Eye (tissue), 1 donor: ENCODE results near the gene DACT1.
"Not testable (repeated sequence)": the region's sequence is repeated elsewhere in the genome, so short reads cannot be mapped to it uniquely, and the experiment has no call there.

Experiments
- DNase-seq: peaks from one replicate; pipeline ENCODE4 v3.0.0-alpha.2; 2015

Gene DACT1, protein sequence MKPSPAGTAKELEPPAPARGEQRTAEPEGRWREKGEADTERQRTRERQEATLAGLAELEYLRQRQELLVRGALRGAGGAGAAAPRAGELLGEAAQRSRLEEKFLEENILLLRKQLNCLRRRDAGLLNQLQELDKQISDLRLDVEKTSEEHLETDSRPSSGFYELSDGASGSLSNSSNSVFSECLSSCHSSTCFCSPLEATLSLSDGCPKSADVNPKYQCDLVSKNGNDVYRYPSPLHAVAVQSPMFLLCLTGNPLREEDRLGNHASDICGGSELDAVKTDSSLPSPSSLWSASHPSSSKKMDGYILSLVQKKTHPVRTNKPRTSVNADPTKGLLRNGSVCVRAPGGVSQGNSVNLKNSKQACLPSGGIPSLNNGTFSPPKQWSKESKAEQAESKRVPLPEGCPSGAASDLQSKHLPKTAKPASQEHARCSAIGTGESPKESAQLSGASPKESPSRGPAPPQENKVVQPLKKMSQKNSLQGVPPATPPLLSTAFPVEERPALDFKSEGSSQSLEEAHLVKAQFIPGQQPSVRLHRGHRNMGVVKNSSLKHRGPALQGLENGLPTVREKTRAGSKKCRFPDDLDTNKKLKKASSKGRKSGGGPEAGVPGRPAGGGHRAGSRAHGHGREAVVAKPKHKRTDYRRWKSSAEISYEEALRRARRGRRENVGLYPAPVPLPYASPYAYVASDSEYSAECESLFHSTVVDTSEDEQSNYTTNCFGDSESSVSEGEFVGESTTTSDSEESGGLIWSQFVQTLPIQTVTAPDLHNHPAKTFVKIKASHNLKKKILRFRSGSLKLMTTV

DNA sequence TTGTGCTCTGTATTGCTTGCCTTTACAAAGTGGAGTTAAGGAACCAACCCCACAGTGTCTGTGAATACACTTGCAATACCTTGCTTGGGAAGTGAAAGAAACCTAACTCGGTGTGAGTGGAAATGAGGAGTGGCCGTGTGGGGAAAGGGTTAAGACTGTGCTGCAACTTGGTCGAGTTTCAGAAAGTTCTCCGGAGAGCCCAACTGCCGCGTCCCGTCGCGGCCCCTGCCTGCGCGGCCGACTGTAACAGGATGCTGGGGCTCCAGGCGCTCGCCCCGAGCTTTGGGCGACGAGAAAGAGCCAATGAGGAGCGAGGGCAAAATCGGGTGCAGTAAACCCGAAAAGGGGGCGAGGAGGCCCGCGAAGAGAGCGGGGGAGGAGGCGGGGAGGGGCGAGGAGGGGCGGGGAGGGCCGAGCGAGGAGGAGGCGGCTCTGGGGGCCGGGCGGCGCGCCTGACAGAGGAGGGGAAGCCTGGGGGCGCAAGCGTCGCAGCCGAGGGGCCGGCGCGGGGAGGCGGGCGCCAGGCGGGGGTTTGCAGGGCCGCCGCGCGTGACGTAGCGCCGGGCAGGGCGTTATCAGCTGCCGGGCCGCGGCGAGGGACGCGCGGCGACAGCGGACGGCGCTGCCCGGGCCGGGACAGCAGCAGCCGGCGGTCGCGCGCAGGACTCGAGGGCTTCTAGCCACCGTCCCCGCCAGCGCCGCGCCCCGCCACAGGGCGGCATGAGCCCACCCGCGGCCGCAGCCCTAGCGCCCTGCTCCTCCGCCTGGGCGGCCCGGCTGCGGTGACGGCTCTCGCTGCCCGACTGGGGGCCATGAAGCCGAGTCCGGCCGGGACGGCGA, at the start of gene DACT1:
Gene DACT1 (plus strand): TSS at position 572 of the 840 bp plus-strand sequence. CDS start 241 bp downstream, at position 813.
- DNase-seq = peak; percentile 86

DNA sequence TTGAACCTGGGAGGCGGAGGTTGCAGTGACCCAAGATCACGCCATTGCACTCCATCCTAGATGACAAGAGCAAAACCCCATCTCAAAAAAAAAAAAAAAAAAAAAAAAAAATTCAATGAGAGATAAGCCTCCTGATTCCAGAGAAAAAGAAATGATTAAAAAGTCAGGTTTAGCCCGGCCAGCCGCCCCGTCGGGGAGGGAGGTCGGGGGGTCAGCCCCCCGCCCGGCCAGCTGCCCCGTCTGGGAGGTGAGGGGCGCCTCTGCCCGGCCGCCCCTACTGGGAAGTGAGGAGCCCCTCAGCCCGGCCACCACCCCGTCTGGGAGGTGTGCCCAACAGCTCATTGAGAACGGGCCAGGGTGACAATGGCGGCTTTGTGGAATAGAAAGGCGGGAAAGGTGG, 49.4 kb upstream of the DACT1 start:
- not testable (repeated sequence) for DNase-seq

DNA sequence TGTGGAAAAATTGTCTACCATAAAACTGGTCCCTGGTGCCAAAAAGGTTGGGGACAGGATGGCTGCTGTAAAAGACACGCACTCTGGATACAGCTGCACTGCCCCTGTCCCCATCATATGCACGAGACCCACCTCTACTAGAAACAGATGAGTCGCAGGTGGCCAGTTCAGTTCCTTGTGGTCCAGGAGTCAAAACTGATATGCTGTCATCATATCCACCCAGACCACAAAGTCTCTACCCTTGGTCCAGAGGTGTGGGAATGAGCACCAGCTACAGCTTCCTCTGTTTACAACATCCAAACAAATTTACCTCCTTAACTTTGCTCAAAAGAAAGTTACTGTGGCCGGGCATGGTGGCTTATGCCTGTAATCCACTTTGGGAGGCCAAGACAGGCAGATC, 43.8 kb upstream of the DACT1 start:
- no peak for DNase-seq

DNA sequence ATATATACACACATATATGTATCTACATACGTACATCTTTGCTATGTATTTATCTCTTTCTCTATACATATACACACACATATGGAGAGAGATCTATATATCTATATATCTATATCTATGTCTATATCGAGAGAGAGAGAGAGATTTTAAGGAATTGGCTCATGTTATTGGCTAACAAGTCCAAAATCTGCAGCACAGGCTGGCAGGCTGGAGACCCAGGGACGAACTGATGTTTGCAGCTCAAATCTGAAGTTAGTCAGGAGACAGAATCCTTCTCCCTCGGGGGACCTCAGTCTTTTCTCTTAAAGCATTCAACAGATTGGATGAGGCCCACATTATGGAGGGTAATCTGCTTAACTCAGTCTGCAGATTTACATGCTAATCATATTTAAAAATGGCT, 40.7 kb upstream of the DACT1 start:
- DNase-seq = no peak

DNA sequence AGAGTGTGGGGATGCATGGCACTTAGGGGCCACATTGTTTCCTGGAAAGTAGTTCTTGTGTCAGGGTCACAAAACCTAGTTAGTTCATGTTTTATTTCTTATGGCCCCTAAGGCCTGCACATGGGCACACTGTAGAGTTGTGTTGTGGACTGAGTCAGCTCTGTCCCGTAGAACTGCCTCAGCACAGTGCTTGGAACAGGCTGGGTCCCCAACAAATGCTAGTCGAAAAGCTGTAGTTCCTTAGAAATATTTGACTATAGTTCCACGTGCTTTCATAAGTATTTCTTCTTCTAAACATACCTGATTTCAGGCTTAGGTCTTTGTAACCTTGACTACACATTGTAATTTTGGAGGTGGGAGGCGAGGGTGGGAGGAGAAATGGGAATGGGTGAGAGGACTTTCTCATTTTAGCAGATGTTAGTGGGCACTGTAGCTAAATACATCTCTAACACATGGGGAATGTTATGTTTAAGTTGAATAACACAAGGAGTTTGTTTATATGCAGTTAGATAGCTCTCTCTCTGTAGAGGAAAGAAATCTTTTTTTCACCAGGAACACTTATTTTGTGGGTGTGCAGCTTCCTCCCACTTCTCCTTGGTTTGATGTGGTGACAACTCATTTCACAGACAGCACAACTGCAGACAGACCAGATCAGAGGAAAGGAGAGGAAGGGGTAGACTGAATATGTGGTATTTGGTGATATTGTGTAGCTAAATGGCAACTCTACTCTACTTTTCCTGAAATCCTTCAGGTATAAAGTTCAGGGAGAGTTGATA, 39.5 kb upstream of the DACT1 start:
- no peak for DNase-seq

DNA sequence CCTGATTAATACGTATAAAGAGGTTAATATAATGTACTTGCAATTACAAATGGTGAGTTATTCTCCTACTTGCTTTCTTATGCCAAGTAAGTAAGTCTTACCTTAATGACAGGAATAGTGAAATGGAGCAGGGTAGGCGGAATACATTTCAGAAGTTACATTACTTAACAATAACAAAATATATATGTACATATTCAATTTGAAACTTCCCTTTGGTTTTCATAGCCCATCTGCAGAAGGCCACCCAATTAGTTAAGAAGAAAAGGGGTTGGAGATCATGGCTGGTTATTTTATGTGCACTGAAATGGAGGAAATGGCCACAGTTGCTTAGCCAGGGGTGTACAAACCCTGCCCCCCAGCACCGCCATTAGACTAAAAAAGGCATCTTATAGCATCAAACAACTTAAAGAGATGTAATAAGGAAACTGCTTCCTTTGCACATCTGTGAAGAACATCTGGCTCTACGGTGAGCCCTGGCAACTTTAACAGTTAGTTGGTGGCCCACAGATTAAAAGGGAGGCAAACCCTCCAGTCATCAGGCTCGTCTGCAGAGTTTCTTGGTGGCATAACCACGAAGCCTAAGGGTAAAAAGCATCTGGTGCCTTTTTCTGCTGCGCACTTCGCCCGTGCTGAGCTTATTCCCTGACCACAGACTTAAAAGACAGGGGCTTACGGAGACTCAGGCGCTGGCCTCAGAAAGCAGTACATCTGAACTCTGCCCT, 38.8 kb upstream of the DACT1 start:
- DNase-seq = no peak

DNA sequence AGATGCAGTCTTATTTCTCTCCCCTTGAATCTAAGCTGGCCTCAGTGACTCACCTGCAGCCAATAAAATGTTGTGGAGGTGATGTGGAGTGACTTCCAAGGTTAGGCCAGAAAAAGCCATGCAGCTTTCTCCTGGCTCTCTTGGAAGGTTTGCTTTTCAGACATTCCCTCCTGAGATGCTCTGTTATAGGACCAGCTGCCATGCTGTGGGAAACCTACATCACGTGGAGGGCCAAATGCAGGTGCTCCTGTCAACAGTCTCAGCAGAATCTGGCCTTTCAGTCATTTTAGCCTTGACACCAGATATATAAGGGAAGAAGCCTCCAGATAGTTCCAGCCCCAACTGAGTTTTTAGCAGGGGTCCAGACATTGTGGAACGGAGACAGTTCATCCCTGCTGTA, 38.1 kb upstream of the DACT1 start:
- no peak for DNase-seq

DNA sequence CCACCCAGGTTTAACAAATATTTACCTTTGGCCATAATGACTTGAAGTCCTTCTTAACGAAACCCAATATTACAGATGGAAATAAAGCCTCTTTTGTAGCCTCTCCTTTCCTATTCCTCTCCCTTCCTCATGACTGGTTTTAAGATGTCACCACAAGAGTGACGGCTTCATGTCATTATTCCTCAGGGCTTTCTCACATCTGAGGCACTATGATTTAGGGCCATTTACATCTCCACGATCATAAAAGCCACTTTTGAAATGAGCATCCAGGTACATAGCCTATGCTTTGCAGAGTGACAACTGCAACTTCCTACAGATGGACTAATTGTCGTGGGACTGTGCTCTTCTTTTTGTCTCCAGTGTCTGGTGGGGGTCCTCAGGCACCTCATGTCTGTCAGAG, 32.3 kb upstream of the DACT1 start:
- DNase-seq = no peak

DNA sequence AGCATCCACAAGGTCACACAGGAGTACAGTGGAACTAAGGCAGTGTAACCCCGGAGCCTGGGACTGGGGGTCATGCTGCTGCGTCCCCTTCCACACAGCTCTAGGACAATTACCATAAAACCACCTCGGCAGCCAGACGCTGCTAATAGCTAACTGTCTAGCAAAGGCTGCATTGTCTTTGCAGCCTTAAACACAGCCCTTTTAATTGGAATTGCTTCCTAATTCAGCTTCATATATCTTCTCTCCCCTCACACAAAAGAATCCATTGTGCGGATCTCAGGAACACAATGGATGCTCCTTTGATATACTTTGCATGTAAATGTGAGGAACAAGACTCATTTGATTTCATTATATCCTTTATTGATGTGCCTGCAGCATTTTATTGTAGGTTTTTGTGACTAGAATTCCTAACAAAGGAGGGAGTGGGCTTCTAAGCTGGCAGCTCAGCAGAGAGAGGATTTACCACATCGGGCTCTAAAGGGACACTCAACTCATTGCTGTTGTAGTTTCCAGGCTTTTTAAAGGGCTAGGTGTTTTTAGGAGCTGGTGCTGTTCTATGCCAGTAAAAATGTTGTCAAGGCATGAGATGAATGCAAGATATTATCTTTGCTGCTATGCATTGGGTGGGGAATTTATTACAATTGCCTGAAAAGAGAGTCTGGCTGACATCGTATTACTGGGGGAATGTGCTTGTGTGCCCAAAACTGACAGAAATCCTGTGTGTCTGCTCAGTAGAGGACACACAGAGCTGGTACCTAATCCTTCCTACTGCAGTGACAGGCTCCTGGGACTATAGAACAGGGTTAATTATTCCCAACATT, 30.4 kb upstream of the DACT1 start:
- DNase-seq = peak; percentile 64

DNA sequence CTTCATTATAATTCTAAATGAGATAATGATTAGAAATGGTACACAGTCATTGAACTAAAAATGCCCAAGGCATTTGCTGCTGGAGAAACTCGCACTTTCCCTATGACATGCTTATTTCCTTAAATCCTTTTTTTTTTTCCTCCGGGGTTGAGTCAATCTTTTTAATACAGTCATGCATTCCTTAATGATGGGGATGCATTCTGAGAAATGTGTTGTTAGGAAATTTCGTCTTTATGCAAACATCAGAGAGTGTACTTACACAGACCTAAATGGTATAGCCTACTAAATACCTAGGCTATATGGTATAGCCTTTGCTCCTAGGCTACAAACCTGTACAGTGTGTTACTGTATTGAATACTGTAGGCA, 29.8 kb upstream of the DACT1 start:
- DNase-seq = no peak

DNA sequence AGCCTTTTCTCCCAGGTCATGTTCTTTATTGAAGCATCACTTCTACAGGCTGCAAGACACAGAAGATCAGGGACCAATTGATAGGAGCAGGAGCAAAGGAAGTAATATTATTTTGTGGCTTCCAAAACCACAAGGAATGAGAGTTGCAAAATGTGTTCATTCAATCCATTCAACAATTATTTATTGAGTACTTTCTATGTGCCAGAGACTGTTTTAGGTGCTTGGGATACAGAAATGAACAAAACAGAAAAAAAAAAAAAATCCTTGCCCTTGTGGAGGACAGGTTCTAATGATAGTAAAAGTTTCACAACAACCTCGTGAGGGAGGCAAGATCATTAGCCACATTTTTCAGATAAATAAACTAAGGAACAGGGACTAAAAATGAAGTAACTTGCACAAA, 20.1 kb upstream of the DACT1 start:
- no peak for DNase-seq

DNA sequence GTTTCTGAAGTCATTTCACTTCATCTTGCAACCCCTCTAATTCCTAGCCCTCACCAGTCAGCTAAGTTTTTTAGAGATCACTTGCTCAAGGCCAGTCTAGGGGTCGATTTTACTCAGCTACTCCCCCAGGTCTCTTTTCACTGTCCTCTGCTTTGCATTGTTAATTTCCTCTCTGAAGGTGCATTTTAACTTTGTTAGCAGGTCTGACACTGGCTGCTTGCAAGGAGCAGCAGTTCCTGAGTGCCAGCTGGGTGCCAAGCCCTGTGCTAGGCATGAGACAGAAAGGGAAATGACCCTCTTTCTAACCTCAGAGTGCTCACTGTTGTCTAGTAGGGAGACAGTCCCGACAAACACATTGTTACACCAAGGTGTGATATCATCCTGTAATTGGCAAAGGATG, 17.8 kb upstream of the DACT1 start:
- DNase-seq = no peak

DNA sequence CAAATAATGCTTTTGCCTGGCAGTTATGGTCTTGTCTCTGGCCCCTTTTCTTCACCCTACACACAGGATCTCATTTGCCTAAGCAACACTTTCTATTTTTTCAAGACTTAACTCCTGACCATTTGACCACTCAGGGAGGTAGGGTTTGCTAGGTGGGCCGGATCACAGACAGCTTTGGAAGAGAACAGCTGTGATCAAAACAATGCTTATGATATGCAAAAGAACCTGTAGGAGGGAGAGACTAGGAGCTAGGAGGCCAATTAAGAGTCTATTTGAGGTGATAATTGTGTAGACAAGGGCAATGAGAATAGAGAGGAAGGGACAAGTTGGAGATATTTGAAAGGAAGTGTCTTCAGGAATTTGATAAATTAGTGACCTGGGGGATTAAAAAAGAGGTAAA, 12.3 kb upstream of the DACT1 start:
- no peak for DNase-seq

DNA sequence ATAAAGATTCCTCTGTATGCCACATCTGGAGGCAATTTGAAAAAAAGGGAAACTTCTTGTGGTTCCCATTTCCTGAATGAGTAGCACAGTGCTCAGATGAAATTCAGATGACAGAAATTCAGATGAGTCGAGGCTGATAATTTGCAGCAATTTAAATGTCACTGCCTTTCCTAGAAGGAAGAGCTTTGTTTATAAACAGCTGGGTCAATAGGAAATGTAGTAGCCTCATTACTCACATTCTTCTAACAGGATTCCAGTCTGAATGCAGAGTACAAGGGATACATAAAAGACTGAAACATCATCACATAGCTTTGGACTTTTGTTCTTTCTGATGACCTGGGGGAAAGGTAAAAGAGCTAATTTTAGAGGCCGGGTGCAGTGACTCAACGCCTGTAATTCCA, 11.3 kb upstream of the DACT1 start:
- DNase-seq = no peak

DNA sequence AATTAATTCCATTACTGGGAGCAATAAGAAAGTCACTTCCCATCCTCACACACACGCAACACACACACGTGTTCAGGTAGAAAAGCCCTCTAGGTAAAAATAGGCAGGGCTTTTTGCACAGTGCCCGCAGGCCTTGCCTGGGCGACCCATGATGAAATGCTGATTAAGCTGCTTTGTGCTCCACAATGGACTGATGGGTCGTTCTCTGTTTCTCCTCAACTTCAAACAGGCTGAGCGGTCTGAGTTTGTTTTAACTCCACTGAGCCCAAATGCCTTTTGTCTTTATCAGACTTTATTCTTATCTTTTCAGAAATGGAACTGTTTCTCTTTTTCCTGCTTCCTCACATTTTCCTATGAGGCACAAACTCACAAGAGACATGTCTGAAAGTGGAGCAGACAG, 9.4 kb upstream of the DACT1 start:
- no peak for DNase-seq

DNA sequence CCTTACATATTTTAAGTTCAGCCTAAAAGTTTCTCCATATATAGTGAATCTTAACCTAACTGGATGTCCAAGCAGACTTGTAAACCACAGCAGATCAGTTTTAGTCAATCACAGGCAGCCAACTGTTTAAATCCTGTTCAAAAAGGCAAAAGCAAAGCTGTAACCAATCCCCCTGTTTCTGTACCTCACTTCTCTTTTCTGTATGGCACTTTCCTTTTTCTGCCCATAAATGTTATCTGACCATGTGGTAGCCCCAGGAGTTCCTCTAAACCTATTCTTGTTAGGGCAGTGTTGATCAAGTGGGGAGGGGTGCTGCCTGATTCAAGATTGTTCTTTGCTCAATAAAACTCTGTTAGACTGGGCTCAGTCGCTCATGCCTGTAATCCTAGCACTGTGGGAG, 8.5 kb upstream of the DACT1 start:
- DNase-seq = no peak

DNA sequence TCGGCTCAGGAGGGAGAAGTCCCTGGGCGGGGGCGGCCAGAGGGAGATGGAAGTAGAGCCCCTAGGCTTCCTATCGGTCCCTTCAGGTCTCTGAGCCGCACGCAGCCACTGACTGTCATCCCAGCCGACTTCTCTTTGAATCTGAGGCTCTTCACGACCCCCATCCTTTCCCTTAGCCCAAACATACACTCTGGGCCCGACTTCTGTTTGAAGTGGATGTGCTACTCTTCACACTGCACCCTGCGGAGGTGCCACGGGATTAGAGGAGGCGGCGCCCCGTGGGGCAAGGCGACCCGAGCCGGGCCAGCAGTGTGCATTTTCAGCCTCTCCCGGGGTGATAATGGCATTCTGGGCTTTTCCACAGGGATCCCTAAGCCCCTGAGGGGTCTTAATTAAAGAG, 6.0 kb upstream of the DACT1 start:
- peak; percentile 24 for DNase-seq

DNA sequence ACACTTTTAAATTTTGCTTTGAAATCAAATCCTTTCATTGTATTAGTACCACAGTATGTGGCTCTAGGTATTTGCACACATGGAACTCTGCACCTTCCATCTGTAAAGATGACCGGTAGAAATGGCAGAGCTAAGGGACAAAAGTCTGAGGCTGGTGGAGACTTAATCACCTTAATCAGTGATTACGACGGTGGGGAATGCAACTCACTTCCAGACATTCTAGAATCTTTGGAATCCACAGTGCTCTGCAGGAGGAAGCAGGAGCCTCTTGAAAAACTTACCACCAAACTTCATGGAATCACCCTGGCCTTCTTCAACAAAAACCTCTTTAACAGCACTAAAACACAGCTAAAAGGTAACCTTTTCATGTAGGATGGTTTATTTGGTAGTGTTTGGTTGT, 3.9 kb upstream of the DACT1 start:
- DNase-seq = no peak

DNA sequence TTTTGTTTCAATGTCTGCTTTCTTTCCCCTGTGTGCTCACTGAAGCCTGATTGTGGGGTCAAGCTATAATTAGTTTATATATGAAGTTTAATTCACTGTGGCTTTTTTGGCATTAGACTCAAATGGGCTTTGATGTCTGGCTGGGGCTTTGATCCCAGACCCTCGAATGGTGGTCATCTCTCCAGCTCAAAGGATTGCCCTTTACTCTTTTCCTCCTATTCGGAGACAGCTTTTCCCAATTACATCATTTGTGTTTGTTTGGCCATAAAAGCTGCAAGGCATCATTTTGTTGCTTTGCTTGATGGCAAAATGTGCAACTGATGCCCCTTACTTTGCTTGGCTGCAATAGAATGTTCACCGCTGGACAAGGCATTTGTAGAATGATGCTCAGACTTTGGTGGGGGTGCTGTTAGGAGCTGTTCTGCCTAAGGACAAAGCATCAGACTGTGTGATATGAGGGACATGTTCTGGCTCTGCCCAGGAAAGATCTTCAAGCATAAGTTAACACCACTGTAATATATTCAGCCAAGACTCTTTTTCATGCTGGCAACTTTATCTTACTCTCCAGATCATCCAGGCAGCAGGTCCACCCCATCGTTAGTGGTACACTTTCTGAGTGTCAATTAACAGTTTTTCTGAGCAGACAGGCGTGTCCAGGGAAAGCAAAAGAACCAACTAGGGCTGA, 3.2 kb upstream of the DACT1 start:
- peak; percentile 37 for DNase-seq

DNA sequence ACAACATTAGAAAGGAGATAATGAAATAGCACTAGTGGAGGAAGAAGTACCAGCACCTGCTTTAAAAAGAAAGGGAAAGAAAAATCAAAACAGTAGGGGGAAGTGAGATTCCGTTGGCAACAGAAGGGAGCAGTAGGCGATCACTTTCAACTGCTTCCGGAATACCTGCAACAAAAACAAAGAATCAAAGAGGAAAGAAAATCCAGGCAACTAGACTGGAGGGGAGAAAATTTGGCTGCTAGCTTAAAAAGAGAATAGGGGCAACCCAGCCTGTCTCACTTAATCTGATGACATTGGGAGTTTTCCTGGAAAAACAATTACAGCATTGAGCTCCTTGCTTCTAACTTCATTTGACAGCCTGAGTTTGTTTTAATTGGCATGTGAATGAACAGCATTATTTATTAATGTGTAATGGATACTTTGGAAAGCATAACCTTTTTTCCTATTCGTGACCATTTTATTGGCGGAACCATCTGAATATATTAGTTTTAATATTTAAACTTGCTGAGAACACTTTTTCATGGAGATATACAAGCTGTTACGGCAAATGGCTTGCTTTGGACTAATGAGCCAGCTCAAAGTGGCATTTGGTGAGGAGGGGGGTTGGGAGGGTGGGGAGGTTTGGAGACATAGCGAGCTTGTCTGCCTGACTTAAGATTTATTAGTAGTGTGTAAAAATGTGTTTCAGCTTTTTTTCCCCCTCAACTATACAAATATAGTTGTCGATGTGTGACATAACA, 2.5 kb upstream of the DACT1 start:
- peak; percentile 83 for DNase-seq
